HG03469 (cell line): Measurements from ENCODE around the gene FRG2B.
A peak's percentile ranks its signal among the peaks of the same experiment; 100 is the strongest.
"Not testable (repeated sequence)": the region's sequence is repeated elsewhere in the genome, so short reads cannot be mapped to it uniquely, and the experiment has no call there.

Experiments
- ATAC-seq: cut with Tn5 transposase; IDR thresholded peaks from one replicate; pipeline ENCODE4 v1.9.1; 2021; ENCODE audit warnings: mild to moderate bottlenecking, moderate library complexity, moderate number of reproducible peaks; ENCODE audit not compliant: unreplicated experiment

The FRG2B gene

DNA sequence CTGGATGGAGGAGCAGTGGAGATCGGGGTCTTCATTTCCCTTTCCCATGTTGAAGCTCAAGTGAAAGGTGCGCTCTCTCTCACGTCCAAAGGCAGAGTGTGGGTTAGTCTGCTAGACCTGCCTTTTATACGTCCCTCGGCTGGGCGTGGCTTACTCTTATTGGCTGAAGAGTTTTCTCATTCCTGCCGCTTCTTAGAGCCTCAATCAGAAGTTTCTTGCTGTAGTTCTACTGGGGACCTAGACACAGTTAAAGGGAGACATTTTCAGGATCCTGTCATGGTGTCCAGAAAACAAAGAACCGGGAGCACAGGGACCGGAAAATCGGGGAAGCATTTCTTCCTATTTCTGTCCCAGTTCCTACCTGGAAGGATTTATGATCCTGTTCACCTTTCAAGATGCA lies at the start of gene FRG2B:
Gene FRG2B, minus strand, starts transcription at position 101 of the 400 bp plus-strand sequence. Its CDS starts 53 bp downstream, at position 48.
- ATAC-seq, result not testable (repeated sequence)

- not testable (repeated sequence) for ATAC-seq
Measured at GRCh38 chr10:133667446-133667845, 40.9 kb upstream of the FRG2B start.

- not testable (repeated sequence) for ATAC-seq
Measured at GRCh38 chr10:133663544-133664160, 37.1 kb upstream of the FRG2B start.

GRCh38 chr10:133661122-133661521 lies 34.5 kb upstream of the FRG2B start:
- not testable (repeated sequence) for ATAC-seq

DNA sequence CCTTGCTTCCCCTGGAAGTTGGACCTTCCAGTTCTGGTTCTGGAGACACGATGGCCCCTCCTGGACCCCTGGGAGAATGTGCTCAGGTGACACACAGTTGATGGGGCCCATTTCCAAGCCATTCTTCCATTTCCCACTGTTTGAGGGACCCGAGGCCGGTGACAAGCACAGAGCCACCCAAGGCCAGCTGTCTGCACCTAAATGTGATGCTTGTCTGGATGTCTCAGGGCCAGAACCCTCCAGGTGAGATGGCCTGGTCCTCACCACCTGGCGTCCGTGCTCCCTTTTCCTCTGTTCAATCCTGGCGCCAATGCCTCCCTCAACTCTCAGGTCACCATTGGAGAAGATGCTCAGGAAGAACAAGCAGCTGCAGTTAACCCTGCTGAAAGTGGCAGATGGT lies 33.9 kb upstream of the FRG2B start:
- ATAC-seq, result not testable (repeated sequence)

DNA sequence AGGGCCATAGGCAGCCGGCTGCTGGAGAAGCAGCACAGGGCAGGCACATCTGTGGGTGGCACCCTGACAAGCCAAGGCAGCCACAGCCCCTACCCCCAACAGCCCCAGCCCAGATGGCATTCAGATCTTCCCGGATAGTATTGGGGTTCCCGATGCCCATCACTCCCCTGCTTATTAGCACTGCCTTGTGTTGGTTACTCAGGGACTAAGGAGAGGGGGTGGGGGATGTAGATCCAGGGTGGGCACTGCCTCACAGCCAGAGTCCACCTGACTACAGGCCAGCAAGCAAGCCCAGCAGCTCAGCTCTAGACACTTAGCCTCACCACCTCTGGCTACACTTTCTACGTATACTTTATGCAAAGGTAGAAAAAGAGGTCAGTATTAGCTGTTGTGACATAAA lies 30.7 kb upstream of the FRG2B start:
- not testable (repeated sequence) for ATAC-seq

DNA sequence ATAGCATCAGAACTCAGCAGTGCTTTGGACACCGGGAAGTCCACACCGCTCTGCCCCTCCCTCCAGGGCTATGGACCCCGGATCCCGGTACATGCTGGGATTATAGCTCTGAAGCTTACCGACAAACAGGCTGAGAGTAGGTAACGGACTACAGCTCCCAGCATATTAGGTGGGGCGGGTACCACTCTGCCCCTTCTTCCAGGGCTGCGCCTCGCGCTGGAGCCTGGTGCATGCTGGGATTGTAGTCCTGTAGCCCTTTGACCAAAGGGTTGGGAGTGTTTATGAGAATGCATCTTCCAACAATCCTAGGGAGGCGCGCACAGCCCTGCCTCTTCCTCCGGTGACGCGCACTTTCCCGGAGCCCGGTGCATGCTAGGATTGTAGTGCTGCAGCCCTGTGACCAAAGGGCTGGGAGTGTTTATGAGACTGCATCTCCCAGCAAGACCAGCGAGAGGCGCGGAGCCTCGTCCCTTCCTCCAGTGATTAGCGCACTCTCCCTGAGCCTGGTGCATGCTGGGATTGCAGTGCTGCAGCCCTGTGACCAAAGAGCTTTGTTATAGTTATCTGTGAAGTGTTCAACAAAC lies 22.4 kb upstream of the FRG2B start:
- not testable (repeated sequence) for ATAC-seq

GRCh38 chr10:133647075-133647748 lies 20.6 kb upstream of the FRG2B start:
- peak; percentile 91 for ATAC-seq

DNA sequence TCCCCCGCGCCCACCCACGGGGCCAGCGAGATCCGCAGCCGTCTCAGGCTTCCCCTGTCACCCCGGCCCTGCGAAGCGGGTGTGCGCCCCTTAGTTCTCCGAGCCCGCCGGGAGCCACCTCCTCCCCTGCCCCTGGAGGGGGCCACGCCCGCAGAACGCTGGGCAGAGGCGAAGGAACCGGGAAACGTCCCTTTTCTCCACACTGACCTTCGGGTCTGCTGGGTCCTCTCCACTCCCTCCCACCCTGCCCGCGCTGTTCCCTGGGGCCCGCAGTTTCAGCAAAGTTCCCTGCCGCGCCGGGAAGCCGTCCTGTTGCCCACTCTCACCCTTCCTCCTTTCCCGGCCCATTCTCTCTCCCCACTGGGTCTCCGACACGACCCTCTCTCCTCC lies 11.2 kb upstream of the FRG2B start:
- not testable (repeated sequence) for ATAC-seq

- not testable (repeated sequence) for ATAC-seq
Measured at GRCh38 chr10:133637202-133637845, 10.7 kb upstream of the FRG2B start.

DNA sequence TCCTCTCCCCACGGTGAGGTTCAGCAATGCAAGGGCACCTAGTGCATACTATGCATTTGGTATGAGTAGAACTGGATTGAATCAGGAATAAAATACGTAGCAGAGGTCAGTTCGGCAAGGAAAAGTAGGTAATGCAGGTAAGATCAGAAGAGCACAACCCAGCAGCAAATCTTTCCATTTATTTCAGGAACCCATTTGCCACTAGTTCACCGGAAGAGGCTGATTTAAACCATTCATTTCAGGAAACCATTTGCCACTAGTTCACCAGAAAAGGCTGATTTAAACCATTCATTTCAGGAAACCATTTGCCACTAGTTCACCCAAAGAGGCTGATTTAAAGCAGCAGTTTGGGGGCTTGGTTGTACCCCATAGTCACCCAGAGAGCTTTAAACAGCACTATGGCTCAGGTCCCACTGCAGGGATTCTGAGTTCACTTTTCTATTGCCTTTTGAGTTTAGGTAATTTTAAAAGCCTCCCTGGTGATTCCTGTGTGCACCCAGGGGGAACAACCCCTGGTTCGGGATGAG lies 4.2 kb upstream of the FRG2B start:
- not testable (repeated sequence) for ATAC-seq

DNA sequence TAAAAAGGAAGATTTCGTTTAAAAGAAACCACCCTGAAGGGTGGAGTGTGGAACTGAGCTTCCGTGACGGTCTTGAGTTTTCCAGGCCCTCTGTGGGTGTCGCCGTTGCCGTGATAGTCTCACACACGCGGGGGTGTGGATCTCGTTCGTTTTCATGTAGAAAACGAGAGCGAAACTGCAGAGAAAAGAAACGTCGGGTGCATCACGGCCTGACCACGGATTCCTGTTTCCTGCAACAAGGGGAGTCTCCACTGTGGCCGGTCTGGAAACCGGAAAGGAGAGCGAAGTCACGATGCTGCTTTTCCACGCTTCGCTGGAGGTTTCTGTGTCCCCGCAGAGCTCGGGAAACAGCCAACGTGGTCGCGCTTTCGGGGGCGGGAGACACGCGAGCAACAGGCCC lies 4.1 kb downstream of the FRG2B start:
- not testable (repeated sequence) for ATAC-seq

DNA sequence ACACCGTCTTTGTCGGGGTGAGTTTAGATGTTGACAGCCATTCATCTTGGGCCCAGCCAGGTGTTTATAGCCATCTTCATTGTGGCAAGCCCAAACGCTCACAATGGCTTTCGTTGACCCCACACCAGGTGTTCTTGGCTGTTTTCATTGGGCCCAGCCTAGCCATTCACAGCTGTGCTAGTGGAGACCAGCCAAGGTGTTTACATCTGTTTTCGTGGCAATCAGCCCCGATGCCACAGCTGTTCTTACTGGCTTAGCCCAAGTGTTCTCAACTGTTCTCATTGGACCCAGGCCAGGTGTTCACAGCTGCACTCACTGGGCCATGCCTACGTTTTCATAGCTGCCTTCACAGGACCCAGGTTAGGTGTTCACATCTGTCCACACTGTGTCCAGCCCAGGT lies 7.7 kb downstream of the FRG2B start:
- no peak for ATAC-seq

- ATAC-seq, result no peak
Measured at GRCh38 chr10:133617196-133617595, 9.4 kb downstream of the FRG2B start.

DNA sequence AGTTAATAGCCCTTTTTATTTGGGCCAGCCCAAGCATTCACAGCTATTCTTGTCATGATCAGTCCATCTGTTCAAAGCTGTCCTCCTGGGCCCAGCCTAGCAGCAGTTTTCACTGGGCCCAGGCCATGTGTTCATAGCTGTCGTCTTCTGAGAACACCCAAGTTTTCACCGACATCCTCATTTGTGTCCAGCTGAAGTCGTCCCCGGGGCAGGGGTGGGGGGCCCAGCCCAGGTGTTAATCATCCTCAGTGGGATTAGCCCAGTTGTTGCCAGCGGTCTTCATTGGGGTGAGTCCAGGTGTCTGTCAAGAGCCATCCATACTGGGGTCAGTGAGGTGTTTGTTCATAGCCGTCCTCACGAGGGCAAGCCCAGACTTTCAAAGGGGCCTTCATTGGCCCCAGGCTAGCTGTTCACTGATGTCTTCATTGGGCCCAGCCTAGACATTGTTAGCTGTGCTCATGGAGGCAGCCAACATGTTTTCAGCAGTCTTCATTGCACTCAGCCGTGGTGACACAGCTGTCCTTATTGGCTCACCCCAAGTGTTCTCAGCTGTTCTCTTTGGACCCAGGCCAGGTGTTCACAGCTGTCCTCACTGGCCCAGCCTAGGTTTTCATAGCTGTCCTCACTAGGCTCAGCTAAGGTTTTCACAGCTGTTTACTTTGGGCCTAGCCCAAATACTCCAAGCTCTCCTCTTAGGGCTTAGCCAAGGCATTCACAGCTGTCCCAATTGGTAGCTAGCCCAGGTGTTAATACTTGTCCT lies 10.0 kb downstream of the FRG2B start:
- ATAC-seq, result no peak

DNA sequence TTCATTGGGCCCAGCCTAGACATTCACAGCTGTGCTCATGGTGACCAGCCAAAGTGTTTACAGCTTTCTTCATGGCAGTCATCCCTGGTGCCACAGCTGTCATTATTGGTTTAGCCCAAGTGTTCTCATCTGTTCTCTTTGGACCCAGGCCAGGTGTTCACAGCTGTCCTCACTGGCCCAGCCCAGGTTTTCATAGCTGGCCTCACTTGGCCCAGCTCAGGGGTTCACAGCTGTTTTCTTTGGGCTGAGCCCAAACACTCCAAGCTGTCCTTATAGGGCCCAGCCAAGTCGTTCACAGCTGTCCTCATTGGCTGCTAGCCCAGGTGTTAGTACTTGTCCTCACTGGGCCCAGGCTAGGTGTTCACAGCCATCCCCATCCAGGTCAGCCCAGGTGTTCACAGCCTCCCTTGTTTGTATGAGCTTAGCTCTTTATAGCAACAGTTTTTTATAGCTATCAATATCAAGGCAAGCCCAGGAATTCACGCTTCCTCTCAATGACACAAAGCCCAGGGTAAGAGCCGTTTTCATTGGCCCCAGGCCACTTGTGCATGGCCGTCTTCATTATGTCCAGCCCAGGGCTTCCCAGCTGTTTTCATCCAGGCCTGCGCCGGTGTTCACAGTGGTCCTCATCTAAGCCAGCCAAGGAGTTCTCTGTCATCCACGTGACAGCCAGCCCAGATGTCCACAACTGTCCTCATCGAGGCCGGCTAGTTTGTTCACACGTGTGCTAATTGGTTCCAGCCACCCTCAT lies 11.6 kb downstream of the FRG2B start:
- no peak for ATAC-seq

DNA sequence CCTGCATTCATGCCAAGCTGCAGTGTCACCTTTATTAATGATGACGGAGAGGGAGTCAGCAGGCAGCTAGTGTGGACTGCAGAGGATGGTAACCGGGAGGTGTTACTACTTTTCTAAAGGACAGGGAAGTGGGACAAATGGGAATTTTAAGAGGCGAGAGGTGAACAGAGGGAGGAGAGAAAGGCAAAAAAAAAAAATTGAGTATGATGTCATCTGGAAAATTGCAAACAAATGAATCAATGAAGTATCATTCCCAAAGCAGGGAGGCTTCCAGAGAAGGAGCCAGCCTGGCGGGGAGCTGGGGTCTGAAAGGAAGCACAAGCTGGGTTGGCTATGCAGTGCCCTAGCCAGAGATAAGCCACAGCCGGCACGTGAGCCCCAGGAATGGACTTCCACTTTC lies 12.9 kb downstream of the FRG2B start:
- no peak for ATAC-seq

DNA sequence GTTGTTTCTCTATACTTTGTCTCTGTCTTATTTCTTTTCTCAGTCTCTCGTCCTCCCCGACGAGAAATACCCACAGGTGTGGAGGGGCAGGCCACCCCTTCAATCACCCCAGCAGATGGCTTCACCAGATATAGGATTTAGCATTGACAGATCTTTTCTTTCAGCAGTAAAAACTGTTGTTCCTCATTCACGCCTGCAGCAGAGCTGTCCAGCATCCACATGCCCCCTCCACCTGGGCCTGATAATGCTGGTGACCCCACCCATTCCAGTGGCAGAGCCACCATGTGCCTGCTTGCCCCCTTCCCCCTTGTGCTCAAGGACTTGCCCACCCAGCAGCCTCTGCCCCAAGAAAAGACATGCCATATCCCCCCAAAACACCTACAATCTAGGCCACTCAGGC lies 15.5 kb downstream of the FRG2B start:
- no peak for ATAC-seq

GRCh38 chr10:133608855-133609254 lies 17.7 kb downstream of the FRG2B start:
- ATAC-seq, result no peak

- not testable (repeated sequence) for ATAC-seq
Measured at GRCh38 chr10:133603434-133603833, 23.2 kb downstream of the FRG2B start.
